HCT116 (cell line): ENCODE measurements around the gene SMIM44. TPM values are rescaled to one million over a fixed set of nuclear protein-coding genes. Genes with fewer than 3 reads are reported as not detected.

ENCODE experiments used
- ATAC-seq: fragments of 200-7000 bp; cut with Tn5 transposase; 2 replicates; pipeline ENCODE4 v1.9.1; 2020; ENCODE audit warnings: mild to moderate bottlenecking, moderate library complexity
- BruUV-seq: library from RNA; stranded (reverse); fragments of 400-500 nt; replicated peaks from 2 replicates; lab custom pipeline; 2021; lab: Mats Ljungman, UMichigan
- CTCF ChIA-PET: fragments of 300-600 bp; sonication (Branson Sonifier 250); formaldehyde crosslinking; loops from one replicate; lab custom pipeline; 2021; ENCODE audit warnings: antibody characterized with exemption; lab: Charles Lee
- POLR2A ChIA-PET: fragments of 300-600, 350-600 bp; sonication (Branson Sonifier 250); formaldehyde crosslinking; loops from one replicate; lab custom pipeline; 2021; ENCODE audit warnings: antibody characterized with exemption; lab: Charles Lee
- RAD21 ChIA-PET, 2 experiments: fragments of 300-600 bp; sonication (Branson Sonifier 250); formaldehyde crosslinking; loops; one replicate each; lab custom pipeline; 2023; ENCODE audit warnings: low total read pairs in 2 of 2; ENCODE audit not compliant: uncharacterized antibody in 2 of 2, unreplicated experiment in 2 of 2, low non-redundant PET in 1 of 2; lab: Charles Lee
- DNase-seq: peaks from one replicate; pipeline ENCODE4 v3.0.0-alpha.2; 2010; ENCODE audit warnings: low read depth, low spot score
- H2AFZ ChIP-seq: fragments of 200-600 bp; shearing (Covaris generic), sonication (generic); 2 replicates; pipeline ENCODE4 v1.6.1; 2017; ENCODE audit warnings: low read depth, mixed run types, mixed read lengths, antibody characterized with exemption, low read length; ENCODE audit not compliant: poor library complexity, severe bottlenecking
- H3K27ac ChIP-seq: 2 replicates; pipeline ENCODE4 v1.5.1; 2012; ENCODE audit warnings: low read depth, low read length
- H3K27me3 ChIP-seq: fragments of 200-600 bp; sonication (generic); 2 replicates; pipeline ENCODE4 v1.6.1; 2016; ENCODE audit warnings: mixed run types, low read length, mixed read lengths; ENCODE audit not compliant: insufficient read depth
- H3K36me3 ChIP-seq, 2 experiments: fragments of 200-500 bp in 1 of 2; fragments of 200-600 bp in 1 of 2; sonication (Bioruptor generic) in 1 of 2; sonication (generic) in 1 of 2; 2 replicates each; pipeline versions ENCODE4 v1.5.1 to v1.6.1; 2014 to 2016; ENCODE audit warnings: low read length in 2 of 2, inconsistent platforms in 1 of 2, mixed read lengths in 1 of 2, mixed run types in 1 of 2; ENCODE audit not compliant: insufficient read depth in 2 of 2, control insufficient read depth in 1 of 2
- H3K4me1 ChIP-seq, 2 experiments: fragments of 200-600 bp in 1 of 2; sonication (generic) in 1 of 2; 2 replicates each; pipeline versions ENCODE4 v1.5.1 to v1.6.1; 2012 to 2017; ENCODE audit warnings: low read length in 2 of 2, inconsistent platforms in 1 of 2, mild to moderate bottlenecking in 1 of 2, mixed read lengths in 1 of 2, mixed run types in 1 of 2, moderate library complexity in 1 of 2; ENCODE audit not compliant: insufficient read depth in 2 of 2, control insufficient read depth in 1 of 2
- H3K4me2 ChIP-seq: fragments of 200-600 bp; sonication (generic); 2 replicates; pipeline ENCODE4 v1.6.1; 2017; ENCODE audit warnings: mixed run types, low read length, mixed read lengths
- H3K4me3 ChIP-seq, 2 experiments: fragments of 200-600 bp in 1 of 2; sonication (generic) in 1 of 2; replicated peaks in 1 of 2; 2 replicates each; pipeline ENCODE4 v1.5.1; 2011 to 2016; ENCODE audit warnings: low read length in 2 of 2, control low read depth in 1 of 2, low read depth in 1 of 2, mild to moderate bottlenecking in 1 of 2, mixed read lengths in 1 of 2, mixed run types in 1 of 2
- H3K79me2 ChIP-seq: fragments of 200-600 bp; sonication (generic); 2 replicates; pipeline ENCODE4 v1.6.1; 2017; ENCODE audit warnings: mild to moderate bottlenecking, mixed run types, low read length, moderate library complexity, mixed read lengths; ENCODE audit not compliant: insufficient read depth
- H3K9ac ChIP-seq: fragments of 200-600 bp; sonication (generic); 2 replicates; pipeline ENCODE4 v1.6.1; 2016; ENCODE audit warnings: low read length, mixed read lengths
- H3K9me2 ChIP-seq: fragments of 200-600 bp; sonication (generic), shearing (Covaris generic); 2 replicates; pipeline ENCODE4 v1.6.1; 2017; ENCODE audit warnings: mixed run types, mild to moderate bottlenecking, moderate library complexity; ENCODE audit not compliant: insufficient read depth
- H3K9me3 ChIP-seq, 2 experiments: fragments of 200-500 bp in 1 of 2; fragments of 200-600 bp in 1 of 2; sonication (Bioruptor generic) in 1 of 2; sonication (generic) in 1 of 2; 2 replicates each; pipeline ENCODE4 v1.6.1; 2014 to 2017; ENCODE audit warnings: low read length in 2 of 2, mixed read lengths in 2 of 2, inconsistent platforms in 1 of 2, low read depth in 1 of 2, mild to moderate bottlenecking in 1 of 2, mixed run types in 1 of 2, moderate library complexity in 1 of 2; ENCODE audit not compliant: control insufficient read depth in 1 of 2, insufficient read depth in 1 of 2
- H4K20me1 ChIP-seq: fragments of 200-600 bp; sonication (generic), shearing (Covaris generic); 2 replicates; pipeline ENCODE4 v1.6.1; 2017; ENCODE audit warnings: mixed run types, mild to moderate bottlenecking, moderate library complexity; ENCODE audit not compliant: insufficient read depth
- EZH2phosphoT487 ChIP-seq: fragments of 200-600 bp; IDR thresholded peaks from 2 replicates; pipeline ENCODE4 v1.6.1; 2018; ENCODE audit warnings: antibody characterized with exemption, borderline replicate concordance
- SP1 ChIP-seq: IDR thresholded peaks from 2 replicates; pipeline ENCODE4 v1.6.1; 2012; ENCODE audit warnings: low read depth
- SRF ChIP-seq: IDR thresholded peaks from 2 replicates; pipeline ENCODE4 v1.6.1; 2012; ENCODE audit warnings: low read depth
- TCF7L2 ChIP-seq: IDR thresholded peaks from 2 replicates; pipeline ENCODE4 v1.7.0; 2011; ENCODE audit warnings: borderline replicate concordance, inconsistent platforms; ENCODE audit not compliant: insufficient read depth, insufficient read length; ENCODE audit errors: extremely low read depth
- ZFX ChIP-seq: fragments of 450-650 bp; IDR thresholded peaks from 2 replicates; pipeline ENCODE4 v1.6.1; 2017
- intact Hi-C: fragments of 100-400 bp; cut with micrococcal nuclease; formaldehyde crosslinking; loops from 2 replicates; pipeline ENCODE4 v1.10.0; 2022
- total RNA-seq: library from RNA; stranded (reverse); gene quantifications from one replicate; pipeline ENCODE4 v1.2.1, GENCODE V29; 2021; ENCODE audit not compliant: unreplicated experiment

SMIM44 gene
- total RNA-seq, 1 experiment from 2014 or later, result not detected

DNA sequence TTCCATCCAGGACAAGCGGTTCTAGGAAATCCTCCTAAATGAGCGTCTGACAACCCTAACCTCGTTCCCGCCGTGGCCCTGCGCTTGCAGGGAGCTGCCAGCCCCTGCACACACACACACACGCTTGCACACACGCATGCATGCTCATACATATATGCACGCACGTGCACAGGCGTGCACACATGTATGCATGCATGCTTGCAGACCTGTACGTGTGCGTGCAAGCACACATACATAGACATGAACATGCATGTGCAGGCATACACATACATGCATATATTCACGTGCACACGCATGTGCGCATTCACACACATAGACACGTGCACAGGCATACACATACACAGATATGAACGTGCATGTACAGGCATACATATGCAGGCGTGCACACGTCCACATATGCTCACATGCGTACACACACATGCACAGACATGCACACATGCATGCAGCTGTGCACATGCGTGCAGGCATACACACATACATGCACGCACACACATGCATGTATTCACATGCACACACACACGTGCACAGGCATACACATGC, 38.5 kb downstream of the SMIM44 start (continued):
- no peak for TF ChIP-seq SRF
- no peak for TF ChIP-seq EZH2phosphoT487
- no peak for TF ChIP-seq SP1
- TF ChIP-seq, all 23 proteins: peak for 0

GRCh38 chr19:3443840-3444694, 39.2 kb downstream of the SMIM44 start:
- H3K9me2 ChIP-seq, result no peaks in the 10 kb centered on the region
- CTCF ChIA-PET, result interaction anchor here (0.6 kb wide), 1 partner anchor 68 kb away, joined by 3 read pairs; no protein-coding TSS in a partner anchor
- H3K79me2 ChIP-seq, result peaks cover 46% of the 10 kb centered on the region; the same call in 1 of the 2 replicates
- no peak for DNase-seq
- H3K9me3 ChIP-seq, result no peaks in the 10 kb centered on the region
- intact Hi-C loops, result no loop called here
- no peaks in the 10 kb centered on the region for H3K27me3 ChIP-seq
- H2AFZ ChIP-seq, result no peak overlapping the region
- no peaks in the 10 kb centered on the region for H4K20me1 ChIP-seq
- no peak overlapping the region for H3K9ac ChIP-seq
- H3K36me3 ChIP-seq, result peaks cover 7 to 38% of the 10 kb centered on the region in 2 experiments; a peak in 3 of 4 replicates
- RAD21 ChIA-PET, result interaction anchor here in 1 of 2 experiments (0.6 kb wide), 1 partner anchor 16 kb away, joined by 3 read pairs; no protein-coding TSS in a partner anchor
- POLR2A ChIA-PET, result no interaction called here
- no peak for ATAC-seq
- H3K4me1 ChIP-seq, result peaks cover 0 to 4% of the 10 kb centered on the region in 2 experiments; a peak in 1 of 4 replicates
- no peak overlapping the region for H3K4me2 ChIP-seq
- no TSS peak for BruUV-seq
- H3K27ac ChIP-seq, result no peak overlapping the region
- H3K4me3 ChIP-seq, result no peak overlapping the region
- no peak for TF ChIP-seq ZFX
- no peak for TF ChIP-seq TCF7L2
- TF ChIP-seq, all 23 proteins: peak for 0
